Measurements from ENCODE around the gene HBEGF.

DNA sequence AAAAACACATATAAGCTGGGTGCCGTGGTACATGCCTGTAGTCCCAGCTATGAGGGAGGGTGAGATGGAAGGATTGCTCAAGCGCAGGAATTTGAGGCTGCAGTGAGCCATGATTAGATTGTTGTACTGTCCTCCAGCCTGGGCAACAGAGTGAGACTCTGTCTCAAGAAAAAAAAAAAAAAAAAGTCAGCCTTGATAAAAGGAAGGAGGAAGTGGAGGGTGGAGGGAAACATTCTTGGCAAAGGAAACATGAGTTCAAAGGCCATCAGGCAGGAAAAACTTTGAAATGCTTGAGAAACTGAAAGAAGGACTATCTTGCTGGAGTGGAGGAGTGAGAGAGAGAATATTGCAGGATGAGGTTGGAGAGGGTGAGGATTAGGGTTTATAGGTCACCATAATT, 36.9 kb upstream of the HBEGF start:
- TF ChIP-seq, protein P1, sequence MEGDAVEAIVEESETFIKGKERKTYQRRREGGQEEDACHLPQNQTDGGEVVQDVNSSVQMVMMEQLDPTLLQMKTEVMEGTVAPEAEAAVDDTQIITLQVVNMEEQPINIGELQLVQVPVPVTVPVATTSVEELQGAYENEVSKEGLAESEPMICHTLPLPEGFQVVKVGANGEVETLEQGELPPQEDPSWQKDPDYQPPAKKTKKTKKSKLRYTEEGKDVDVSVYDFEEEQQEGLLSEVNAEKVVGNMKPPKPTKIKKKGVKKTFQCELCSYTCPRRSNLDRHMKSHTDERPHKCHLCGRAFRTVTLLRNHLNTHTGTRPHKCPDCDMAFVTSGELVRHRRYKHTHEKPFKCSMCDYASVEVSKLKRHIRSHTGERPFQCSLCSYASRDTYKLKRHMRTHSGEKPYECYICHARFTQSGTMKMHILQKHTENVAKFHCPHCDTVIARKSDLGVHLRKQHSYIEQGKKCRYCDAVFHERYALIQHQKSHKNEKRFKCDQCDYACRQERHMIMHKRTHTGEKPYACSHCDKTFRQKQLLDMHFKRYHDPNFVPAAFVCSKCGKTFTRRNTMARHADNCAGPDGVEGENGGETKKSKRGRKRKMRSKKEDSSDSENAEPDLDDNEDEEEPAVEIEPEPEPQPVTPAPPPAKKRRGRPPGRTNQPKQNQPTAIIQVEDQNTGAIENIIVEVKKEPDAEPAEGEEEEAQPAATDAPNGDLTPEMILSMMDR (IDR thresholded peaks at IDR 0.05): no peak
- TF ChIP-seq POLR2A (IDR thresholded peaks at IDR 0.05): no peak
- no peak for TF ChIP-seq EP300 (IDR thresholded peaks at IDR 0.05)
